ENCODE results near the gene C10orf90. TPM values are rescaled to one million over a fixed set of nuclear protein-coding genes. Genes with fewer than 3 reads are reported as not detected.

The C10orf90 gene
- total and polyA plus RNA-seq, 4 donors, result 0.05 to 0.25 TPM; not detected in 2

- Histone ChIP-seq H3K27me3 (ENCODE audit: control insufficient read depth in 4 of 4, insufficient read depth in 4 of 4, low read length in 3 of 4) (peaks cover 0 to 4% (median 0%) of the 10 kb centered on the region in 4 donors), H3K36me3 (ENCODE audit: control insufficient read depth in 4 of 4, insufficient read depth in 3 of 4, low read depth in 1 of 4, low read length in 3 of 4) (no peaks in the 10 kb centered on the region), H3K27ac (ENCODE audit: low read depth in 1 of 2, low read length in 2 of 2) (no peak overlapping the region), H3K9ac (ENCODE audit: low read depth in 1 of 2, low read length in 2 of 2) (no peak overlapping the region), H3K4me3 (ENCODE audit: low read depth in 1 of 3, low read length in 3 of 3) (no peak overlapping the region), H3K9me3 (ENCODE audit: control insufficient read depth in 4 of 4, low read length in 3 of 4) (no peaks in the 10 kb centered on the region), H3K4me1 (ENCODE audit: control insufficient read depth in 4 of 4, insufficient read depth in 4 of 4, low read length in 3 of 4) (no peaks in the 10 kb centered on the region)
- 69% methylated on average over 2 of the region's 2 CpGs for WGBS
- no peak for DNase-seq (ENCODE audit: low spot score)
- TF ChIP-seq RXRA (IDR thresholded peaks at IDR 0.05) (no peak), RAD21 (IDR thresholded peaks at IDR 0.05) (no peak), FOXA1 (IDR thresholded peaks at IDR 0.05) (no peak), HNF4A (conservative IDR thresholded peaks at IDR 0.05) (no peak), REST (IDR thresholded peaks at IDR 0.05) (no peak), EGR1 (IDR thresholded peaks at IDR 0.05; ENCODE audit: low read depth in 2 of 2) (no peak), SP1 (IDR thresholded peaks at IDR 0.05) (no peak), YY1 (IDR thresholded peaks at IDR 0.05) (no peak), NR2F2 (IDR thresholded peaks at IDR 0.05) (no peak), MAX (IDR thresholded peaks at IDR 0.05) (no peak), ZBTB33 (IDR thresholded peaks at IDR 0.05) (no peak), TAF1 (conservative IDR thresholded peaks at IDR 0.05) (no peak), FOXA2 (IDR thresholded peaks at IDR 0.05) (no peak), GABPA (IDR thresholded peaks at IDR 0.05 in 1 of 2, conservative IDR thresholded peaks at IDR 0.05 in 1 of 2) (no peak), HNF4G (IDR thresholded peaks at IDR 0.05) (no peak), JUND (IDR thresholded peaks at IDR 0.05) (no peak)
Measured at GRCh38 chr10:126376956-126377355, 293.5 kb downstream of the C10orf90 start.

GRCh38 chr10:126375926-126376554, 294.5 kb downstream of the C10orf90 start:
- H3K4me1 ChIP-seq (ENCODE audit: control insufficient read depth in 4 of 4, insufficient read depth in 4 of 4, low read length in 3 of 4), result no peaks in the 10 kb centered on the region
- 80% methylated on average over 1 of the region's 1 CpG for WGBS

More at GRCh38 chr10:126375926-126376554, 294.5 kb downstream of the C10orf90 start:
- TF ChIP-seq ZBTB33 (IDR thresholded peaks at IDR 0.05) (no peak), FOXA2 (IDR thresholded peaks at IDR 0.05) (no peak), JUND (IDR thresholded peaks at IDR 0.05) (no peak), HNF4G (IDR thresholded peaks at IDR 0.05) (no peak)
- H3K27ac ChIP-seq (ENCODE audit: low read depth in 1 of 2, low read length in 2 of 2), result no peak overlapping the region
- peaks cover 0 to 4% (median 0%) of the 10 kb centered on the region in 4 donors for H3K27me3 ChIP-seq (ENCODE audit: control insufficient read depth in 4 of 4, insufficient read depth in 4 of 4, low read length in 3 of 4)
- no peaks in the 10 kb centered on the region for H3K9me3 ChIP-seq (ENCODE audit: control insufficient read depth in 4 of 4, low read length in 3 of 4)
- no peak for DNase-seq (ENCODE audit: low spot score)
- no peaks in the 10 kb centered on the region for H3K36me3 ChIP-seq (ENCODE audit: control insufficient read depth in 4 of 4, insufficient read depth in 3 of 4, low read depth in 1 of 4, low read length in 3 of 4)
- H3K4me3 ChIP-seq (ENCODE audit: low read depth in 1 of 3, low read length in 3 of 3), result no peak overlapping the region
- H3K9ac ChIP-seq (ENCODE audit: low read depth in 1 of 2, low read length in 2 of 2), result no peak overlapping the region

Measured in liver (tissue), 9 donors.